Mesothelial cell of epicardium (in vitro differentiated cells): ENCODE measurements around the gene EEFSEC. TPM values are rescaled to one million over a fixed set of nuclear protein-coding genes. Genes with fewer than 3 reads are reported as not detected.

Source experiments
- DNase-seq, 2 experiments: peaks; one replicate each; pipeline ENCODE4 v3.0.0; 2021; ENCODE audit warnings: low spot score in 2 of 2; ENCODE audit not compliant: unreplicated experiment in 2 of 2
- H3K27ac Mint-ChIP-seq: 2 replicates; pipeline ENCODE4 v1.8.0; 2021; ENCODE audit warnings: mixed read lengths
- H3K27me3 Mint-ChIP-seq: 2 replicates; pipeline ENCODE4 v1.8.0; 2021; ENCODE audit warnings: low read depth, mixed read lengths
- H3K36me3 Mint-ChIP-seq: 2 replicates; pipeline ENCODE4 v1.8.0; 2021; ENCODE audit warnings: mixed read lengths
- H3K4me1 Mint-ChIP-seq: 2 replicates; pipeline ENCODE4 v1.8.0; 2021; ENCODE audit warnings: mixed read lengths
- H3K4me3 Mint-ChIP-seq: 2 replicates; pipeline ENCODE4 v1.8.0; 2021; ENCODE audit warnings: mild to moderate bottlenecking, moderate library complexity, mixed read lengths
- H3K9me3 Mint-ChIP-seq: 2 replicates; pipeline ENCODE4 v1.8.0; 2021; ENCODE audit warnings: mixed read lengths
- CTCF ChIP-seq: fragments of 200-600 bp; sonication (generic); IDR thresholded peaks from one replicate; pipeline ENCODE4 v1.5.0; 2021; ENCODE audit warnings: antibody characterized with exemption; ENCODE audit not compliant: unreplicated experiment
- total RNA-seq: library from RNA; stranded (reverse); gene quantifications from 3 replicates; pipeline ENCODE4 v1.2.1, GENCODE V29; 2021

The EEFSEC gene
- total RNA-seq, 1 donor from 2014 or later, result 19.4 TPM

- no peak for TF ChIP-seq CTCF
- H3K27me3 Mint-ChIP-seq, result no peaks in the 10 kb centered on the region
- H3K9me3 Mint-ChIP-seq, result no peaks in the 10 kb centered on the region
- no peak for DNase-seq
- H3K4me1 Mint-ChIP-seq, result peaks cover 26% of the 10 kb centered on the region
- no peak overlapping the region for H3K27ac Mint-ChIP-seq
- no peak overlapping the region for H3K4me3 Mint-ChIP-seq
- no peaks in the 10 kb centered on the region for H3K36me3 Mint-ChIP-seq
Measured at GRCh38 chr3:128241741-128242140, 88.5 kb downstream of the EEFSEC start.

GRCh38 chr3:128242818-128243601 lies 89.7 kb downstream of the EEFSEC start:
- Mint-ChIP-seq H3K4me1 (peaks cover 14% of the 10 kb centered on the region), H3K9me3 (no peaks in the 10 kb centered on the region), H3K27ac (no peak overlapping the region), H3K4me3 (no peak overlapping the region), H3K27me3 (no peaks in the 10 kb centered on the region), H3K36me3 (peaks cover 9% of the 10 kb centered on the region)
- no peak for DNase-seq
- TF ChIP-seq CTCF, result no peak

- DNase-seq, result no peak
- H3K27me3 Mint-ChIP-seq, result no peaks in the 10 kb centered on the region
- no peak overlapping the region for H3K4me3 Mint-ChIP-seq
- H3K27ac Mint-ChIP-seq, result no peak overlapping the region
- no peak for TF ChIP-seq CTCF
- no peaks in the 10 kb centered on the region for H3K9me3 Mint-ChIP-seq
- H3K4me1 Mint-ChIP-seq, result peaks cover 6% of the 10 kb centered on the region
- H3K36me3 Mint-ChIP-seq, result peaks cover 13% of the 10 kb centered on the region
Measured at GRCh38 chr3:128243602-128244504, 90.6 kb downstream of the EEFSEC start.

GRCh38 chr3:128245460-128245859 lies 92.2 kb downstream of the EEFSEC start:
- DNase-seq, result no peak
- Mint-ChIP-seq H3K27ac (no peak overlapping the region), H3K4me3 (no peak overlapping the region), H3K4me1 (peaks cover 1% of the 10 kb centered on the region), H3K36me3 (peaks cover 17% of the 10 kb centered on the region), H3K9me3 (peaks cover 5% of the 10 kb centered on the region), H3K27me3 (no peaks in the 10 kb centered on the region)
- no peak for TF ChIP-seq CTCF

- no peak for DNase-seq
- Mint-ChIP-seq H3K4me3 (no peak overlapping the region), H3K27me3 (no peaks in the 10 kb centered on the region), H3K4me1 (peaks cover 8% of the 10 kb centered on the region), H3K36me3 (peaks cover 19% of the 10 kb centered on the region), H3K27ac (no peak overlapping the region), H3K9me3 (peaks cover 8% of the 10 kb centered on the region)
- TF ChIP-seq CTCF, result no peak
Measured at GRCh38 chr3:128247666-128248409, 94.6 kb downstream of the EEFSEC start.
